ENCODE results near the gene TECPR2.
"Not testable (repeated sequence)": the region's sequence is repeated elsewhere in the genome, so short reads cannot be mapped to it uniquely, and the experiment has no call there.

Gene TECPR2

DNA sequence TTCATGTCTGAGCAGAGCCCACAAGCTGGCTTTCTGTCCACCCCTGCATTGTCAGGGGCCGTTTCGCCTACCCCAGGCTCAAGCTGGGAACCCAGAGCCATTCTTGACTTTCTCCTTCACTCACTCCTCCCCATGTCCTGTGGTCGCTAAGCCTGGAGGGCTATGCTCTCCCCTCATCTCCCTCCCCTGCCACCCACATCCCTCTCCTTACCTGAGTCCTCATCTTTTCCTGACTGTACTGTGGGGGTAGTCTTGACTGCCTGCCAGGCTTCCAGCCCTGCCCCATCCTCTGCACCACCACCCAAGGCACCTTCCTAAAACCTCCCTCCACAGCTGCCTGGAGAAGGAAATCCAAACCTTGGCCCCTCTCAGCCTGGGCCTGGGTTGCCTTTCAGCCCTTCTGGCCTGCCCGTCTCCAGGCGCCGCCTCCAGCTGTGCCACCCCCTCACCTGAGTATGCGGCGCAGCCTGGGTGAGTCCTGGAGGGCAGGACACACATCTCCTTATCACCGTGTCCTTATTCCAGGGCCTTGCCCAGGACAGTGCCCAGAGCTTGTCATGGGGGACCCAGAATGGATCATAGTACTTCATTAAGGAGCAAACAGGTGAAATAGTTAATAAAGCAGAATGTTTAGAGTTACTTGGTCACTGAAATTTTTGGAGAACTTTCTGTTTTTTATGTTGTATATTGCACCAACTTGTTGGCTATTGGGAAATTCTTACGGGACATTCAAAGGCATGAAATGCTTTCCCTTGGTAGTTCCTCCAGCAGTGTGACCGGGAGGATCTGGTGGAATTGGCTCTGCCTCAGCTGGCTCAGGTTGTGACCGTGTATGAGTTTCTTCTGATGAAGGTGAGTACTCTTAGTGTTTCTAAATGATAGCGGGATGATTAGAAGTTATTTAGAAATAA lies 28.7 kb upstream of the TECPR2 start:
- no peak for DNase-seq

DNA sequence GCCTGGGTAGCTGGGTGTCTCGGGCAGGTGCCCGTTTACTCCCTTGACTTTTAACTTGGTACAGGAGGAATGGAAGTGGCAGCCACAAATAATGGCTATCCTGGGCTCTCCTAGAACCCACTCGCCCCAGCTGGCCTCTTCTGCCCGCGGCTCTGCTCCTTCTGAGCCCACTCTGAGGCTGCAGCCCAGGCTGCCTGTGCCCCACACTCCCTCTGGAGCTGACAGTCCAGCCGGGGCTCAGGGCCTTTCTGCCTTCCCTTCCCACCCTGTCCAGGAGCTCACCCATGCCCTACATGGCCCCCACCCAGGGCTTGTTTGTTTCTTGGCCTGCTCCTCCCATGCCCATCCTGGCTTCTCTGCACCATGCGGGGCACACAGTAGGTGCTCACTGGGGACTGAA lies 27.6 kb upstream of the TECPR2 start:
- DNase-seq: no peak

DNA sequence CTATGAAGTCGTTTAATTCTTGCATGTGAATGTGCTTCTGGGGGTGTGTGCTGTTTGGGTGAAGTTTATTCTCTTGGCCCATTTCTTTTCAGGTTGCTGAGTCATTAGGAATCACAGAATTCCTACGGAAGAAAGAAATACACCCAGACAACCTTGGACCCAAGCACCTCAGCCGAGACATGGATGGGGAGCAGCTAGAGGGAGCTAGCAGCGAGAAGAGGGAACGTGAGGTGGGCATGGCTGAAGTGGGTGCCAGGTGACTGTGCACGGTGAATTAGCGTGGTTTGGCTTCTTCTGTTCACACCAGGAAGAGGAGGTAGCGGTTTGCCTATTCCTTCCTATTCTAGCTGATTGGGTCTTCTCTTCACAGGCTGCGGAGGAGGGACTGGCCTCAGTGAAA lies 24.0 kb upstream of the TECPR2 start:
- no peak for DNase-seq

DNA sequence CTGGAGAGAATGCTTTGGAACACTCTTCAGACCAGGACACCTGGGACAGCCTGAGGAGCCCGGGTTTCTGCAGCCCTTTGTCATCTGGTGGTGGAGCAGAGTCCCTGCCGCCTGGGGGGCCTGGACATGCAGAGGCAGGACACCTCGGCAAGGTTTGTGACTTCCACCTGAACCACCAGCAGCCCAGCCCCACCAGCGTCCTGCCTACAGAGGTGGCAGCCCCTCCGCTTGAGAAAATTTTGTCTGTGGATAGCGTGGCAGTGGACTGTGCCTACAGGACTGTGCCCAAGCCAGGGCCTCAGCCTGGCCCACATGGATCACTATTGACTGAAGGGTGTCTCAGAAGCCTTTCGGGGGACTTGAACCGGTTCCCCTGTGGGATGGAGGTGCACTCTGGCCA lies 21.2 kb upstream of the TECPR2 start:
- DNase-seq: no peak

DNA sequence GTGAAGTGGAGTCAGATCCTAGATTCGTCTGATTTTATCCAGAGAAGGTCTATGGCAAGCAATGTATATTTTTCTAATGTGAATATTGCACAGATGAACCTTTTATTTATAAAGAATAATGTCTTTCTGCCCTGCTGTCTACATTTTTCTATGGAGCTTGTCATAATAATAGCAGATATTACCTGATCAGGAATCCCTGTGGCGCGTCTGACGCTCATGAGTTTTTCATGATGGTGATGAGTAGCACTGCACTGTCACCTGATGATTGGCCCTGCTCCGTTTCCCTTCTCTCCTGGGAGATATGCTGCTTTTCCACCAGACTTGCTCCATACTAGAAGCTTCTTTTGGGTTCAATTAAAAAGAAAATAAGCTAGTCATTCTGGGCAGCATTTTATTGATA lies 20.5 kb upstream of the TECPR2 start:
- DNase-seq: no peak

DNA sequence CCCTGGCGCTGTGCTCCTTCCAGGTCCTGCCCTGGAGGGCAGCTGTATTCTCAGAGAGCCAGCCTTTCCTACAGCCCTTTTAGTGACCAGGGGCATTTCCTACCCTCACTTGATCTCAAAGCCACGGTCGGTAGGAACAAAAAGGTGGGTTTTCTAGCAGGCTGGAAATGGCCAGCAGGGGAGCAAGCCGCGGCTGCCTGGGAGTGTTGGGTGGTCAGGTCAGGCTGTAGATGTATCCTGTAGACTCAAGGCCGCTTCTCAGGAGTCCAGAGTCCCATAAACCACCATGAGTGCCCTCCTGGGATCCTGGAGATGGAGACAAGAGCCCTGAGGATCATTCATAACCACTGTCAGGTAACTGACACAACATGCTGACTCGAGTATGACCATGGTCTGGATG lies 18.7 kb upstream of the TECPR2 start:
- DNase-seq: no peak

GRCh38 chr14:102344485-102344884 lies 18.3 kb upstream of the TECPR2 start:
- no peak for DNase-seq

DNA sequence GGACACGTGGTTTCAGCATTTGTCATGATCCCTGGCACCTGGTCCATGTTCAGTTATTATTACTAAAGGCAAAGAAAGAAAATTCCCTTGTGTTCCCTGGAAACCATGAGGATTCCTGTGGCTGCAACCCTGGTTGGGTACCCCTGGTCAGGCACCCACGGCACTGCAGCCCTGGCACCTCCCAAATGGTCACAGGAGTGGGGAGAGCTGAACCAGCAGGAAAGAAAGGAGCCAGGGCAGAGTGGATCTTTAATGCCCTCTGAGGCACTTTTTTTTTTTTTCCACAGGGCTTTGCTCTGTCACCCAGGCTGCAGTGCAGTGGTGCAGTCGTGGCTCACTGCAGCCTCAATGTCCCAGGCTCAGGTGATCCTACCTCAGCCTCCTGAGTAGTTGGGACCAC lies 17.5 kb upstream of the TECPR2 start:
- no peak for DNase-seq

DNA sequence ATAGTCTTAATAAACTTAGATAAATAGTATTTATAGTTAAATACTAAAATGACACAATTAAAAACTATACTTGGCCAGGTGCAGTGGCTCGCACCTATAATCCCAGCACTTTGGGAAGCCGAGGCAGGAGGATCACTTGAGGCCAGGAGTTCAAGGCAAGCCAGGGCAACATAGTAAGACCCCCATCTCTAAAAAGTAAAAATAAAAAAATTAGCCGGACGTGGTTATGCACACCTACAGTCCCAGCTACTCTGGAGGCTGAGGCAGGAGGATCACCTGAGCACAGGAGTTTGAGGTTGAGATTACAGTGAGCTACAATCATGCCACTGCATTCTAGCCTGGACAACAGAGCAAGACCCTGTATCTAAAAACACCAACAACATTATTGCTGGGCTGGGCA lies 16.1 kb upstream of the TECPR2 start:
- no peak for DNase-seq

GRCh38 chr14:102348376-102348775 lies 14.4 kb upstream of the TECPR2 start:
- no peak for DNase-seq

GRCh38 chr14:102351023-102351422 lies 11.7 kb upstream of the TECPR2 start:
- DNase-seq: no peak

- not testable (repeated sequence) for DNase-seq
Observed at GRCh38 chr14:102351593-102351992, 11.1 kb upstream of the TECPR2 start.

GRCh38 chr14:102352213-102352612 lies 10.5 kb upstream of the TECPR2 start:
- DNase-seq: no peak

DNA sequence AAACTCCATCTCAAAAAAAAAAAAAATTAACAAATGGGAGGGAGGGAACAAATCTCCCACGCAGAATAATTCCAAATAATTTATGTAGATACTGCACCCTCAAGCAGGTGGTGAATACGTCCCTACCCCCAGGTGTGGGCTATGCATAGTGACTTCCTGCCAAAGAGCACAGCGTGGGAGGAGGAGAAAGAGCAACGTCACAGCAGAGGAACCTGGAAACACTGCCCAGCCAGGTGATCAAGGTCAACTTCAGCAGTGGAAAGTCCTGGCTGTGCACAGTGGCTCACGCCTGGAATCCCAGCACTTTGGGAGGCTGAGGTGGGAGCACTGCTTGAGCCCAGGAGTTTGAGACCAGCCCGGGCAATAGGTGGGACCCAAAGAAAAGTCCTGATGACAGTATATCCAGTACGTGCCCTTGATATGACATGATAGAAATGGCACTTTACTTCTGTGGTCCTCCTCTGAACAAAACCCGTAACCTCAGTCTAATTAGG lies 9.6 kb upstream of the TECPR2 start:
- DNase-seq: no peak

- DNase-seq: no peak
Observed at GRCh38 chr14:102356280-102356679, 6.5 kb upstream of the TECPR2 start.

DNA sequence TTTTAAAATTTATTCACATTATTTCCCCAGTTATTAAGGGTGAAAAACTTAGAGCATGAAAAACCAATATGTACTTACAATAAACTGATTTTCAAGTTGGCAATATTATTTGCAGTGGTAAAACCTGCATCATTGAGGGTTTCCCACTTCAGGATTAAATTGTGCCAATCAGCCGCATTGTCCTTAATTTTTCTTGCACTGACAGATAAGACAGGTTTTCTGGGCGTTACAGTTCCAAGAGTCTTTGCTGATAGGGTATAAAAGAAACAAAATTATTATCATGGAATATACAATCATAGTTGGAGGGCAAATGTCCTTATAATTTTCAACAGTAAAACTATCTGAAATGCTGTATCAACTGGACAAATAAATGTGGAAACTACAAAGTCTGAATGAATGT lies 3.4 kb upstream of the TECPR2 start:
- DNase-seq: no peak

DNA sequence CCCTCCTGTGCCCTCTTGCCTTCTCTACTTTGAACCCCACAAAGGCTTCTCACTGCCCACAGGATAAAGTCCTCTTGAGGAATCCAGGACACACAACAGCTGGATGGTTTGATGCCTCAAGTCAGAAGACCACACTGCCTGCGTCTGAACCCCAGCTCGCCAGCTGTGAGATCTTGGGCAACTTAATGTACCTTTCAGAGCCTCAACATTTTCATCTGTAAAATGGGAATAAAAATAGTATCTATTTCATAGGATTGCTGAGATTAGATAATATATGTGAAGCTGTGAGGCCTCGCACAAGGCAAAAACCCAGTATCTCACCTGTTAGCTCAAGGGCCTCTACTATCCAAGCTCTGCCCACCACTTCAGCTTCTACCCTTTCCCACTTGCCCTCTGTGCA lies 2.4 kb upstream of the TECPR2 start:
- DNase-seq: no peak

DNA sequence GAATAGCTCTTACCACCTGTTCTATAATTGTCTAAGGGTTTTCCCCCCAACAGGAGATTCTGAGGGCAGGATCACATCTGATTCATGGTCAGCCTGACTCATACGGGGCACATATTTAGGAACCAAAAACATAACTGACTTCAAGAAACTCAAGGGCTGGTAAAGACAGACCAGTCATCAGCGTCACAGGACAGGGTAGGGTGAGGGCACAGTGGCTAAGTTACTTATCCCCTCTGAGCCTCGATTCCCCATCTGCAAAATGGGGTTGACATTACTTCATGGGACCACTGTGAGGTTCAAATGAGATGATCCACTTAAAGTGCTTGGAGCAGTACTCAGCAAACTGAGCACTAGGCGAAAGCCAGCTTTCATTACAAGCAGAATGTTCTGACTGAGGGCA lies 657 bp upstream of the TECPR2 start:
- no peak for DNase-seq

DNA sequence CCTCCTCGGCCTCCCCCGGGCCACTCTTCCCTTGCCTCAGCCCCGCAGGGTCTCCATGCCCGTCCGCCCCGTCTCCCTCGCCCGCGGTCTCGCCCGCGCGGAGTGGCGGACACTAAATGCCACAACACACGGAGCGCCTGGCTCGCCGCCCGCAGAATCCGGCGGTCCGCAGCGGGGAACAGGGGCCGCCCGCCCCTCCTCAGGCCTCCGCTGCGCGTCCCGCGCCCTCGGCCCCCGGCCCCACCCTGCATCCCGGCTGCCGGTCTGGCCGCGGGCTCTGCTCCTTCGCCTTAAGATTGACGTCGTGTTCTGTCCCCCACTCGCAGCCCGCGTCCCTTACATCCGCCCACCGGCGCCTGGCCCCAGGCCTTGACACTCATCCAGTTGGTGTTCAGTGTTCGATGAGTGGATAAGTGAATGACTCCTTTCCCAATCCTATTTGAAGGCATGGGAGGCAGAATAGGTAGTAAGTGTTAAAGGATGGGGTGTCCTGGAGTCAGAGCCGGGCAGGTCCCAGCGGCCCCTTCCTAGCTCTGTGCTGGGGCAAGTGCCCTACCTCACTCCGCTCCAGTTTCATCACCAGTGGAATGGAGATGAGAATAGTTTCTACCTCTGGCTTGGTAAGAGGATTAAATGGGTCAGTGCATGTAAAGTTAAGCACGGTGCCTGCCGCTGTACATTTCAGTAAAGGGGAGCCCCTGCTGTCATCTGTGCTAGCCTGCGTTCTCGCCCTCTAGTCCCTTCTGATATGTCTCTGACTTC lies 622 bp downstream of the TECPR2 start:
- peak; percentile 70 for DNase-seq

DNA sequence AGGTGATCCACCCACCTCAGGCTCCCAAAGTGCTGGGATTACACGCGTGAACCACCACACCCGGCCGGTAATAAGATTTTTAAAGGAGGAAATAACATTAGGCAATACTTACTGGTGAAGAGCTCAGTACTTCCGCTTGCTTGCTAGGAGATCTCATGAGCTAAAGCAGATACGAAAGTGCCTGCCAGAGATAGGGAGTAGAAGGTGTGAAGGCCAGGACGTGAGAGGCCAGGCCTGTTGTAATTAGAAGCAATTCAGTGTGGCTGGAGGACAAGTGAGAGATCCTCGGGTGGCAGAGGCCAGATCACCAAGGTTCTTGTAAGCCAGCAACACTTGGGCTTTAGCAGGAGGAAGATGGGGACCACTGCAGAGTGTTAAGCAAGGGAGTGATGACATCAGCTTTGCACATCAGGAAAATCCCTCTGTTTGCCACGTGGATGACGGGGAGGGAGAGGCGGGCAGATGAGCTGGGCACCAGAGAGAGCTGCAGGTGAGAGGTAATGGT lies 7.6 kb downstream of the TECPR2 start:
- DNase-seq: no peak

DNA sequence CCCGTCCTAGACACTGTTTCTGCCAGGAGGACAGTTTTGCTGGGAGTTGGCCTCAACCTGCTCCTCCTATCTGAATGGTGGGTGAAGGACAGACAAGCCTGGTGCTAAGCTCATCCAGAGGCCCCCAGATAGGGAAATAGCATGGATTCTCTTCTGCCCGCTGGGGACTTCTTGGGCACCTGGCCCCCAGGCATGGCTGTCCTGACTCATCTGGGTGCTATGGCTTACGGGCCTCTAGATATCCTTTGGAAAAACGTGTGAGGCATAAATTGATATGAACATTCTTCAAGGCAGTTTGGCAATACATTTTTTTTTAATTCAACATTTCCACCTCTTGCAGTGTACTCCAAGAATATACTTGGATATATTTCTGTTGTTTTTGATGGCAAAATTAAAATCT lies 8.6 kb downstream of the TECPR2 start:
- no peak for DNase-seq

DNA sequence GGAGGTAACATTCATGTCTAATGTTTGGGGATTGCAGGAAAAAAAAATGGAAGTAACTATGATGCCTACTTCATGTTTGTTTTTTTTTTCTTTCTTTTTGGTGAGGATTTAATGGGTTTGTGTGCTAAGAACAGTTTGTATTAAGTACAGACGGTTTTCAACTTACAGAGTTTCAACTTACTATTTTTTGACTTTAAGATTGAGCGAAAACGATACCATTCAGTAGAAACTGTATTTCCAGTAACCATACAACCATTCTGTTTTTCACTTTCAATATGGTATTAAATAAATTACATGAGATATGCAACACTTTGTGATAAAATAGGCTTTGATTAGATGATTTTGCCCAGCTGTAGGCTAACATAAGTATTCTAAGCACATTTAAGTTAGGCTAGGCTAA lies 10.4 kb downstream of the TECPR2 start:
- no peak for DNase-seq

GRCh38 chr14:102374264-102374663 lies 11.5 kb downstream of the TECPR2 start:
- DNase-seq: no peak
